ENCODE measurements around the gene SOX18. TPM values are rescaled to one million over a fixed set of nuclear protein-coding genes. Genes with fewer than 3 reads are reported as not detected.
A peak's percentile ranks its signal among the peaks of the same experiment; 100 is the strongest.

Gene SOX18
- total RNA-seq, 2 experiments from 2014 or later = 0.25 TPM

- H3K27me3 Mint-ChIP-seq = no peaks in the 10 kb centered on the region
- H3K36me3 Mint-ChIP-seq (ENCODE audit: low read depth) = peaks cover 44% of the 10 kb centered on the region
- CTCF ChIA-PET = no interaction called here
- peaks cover 55% of the 10 kb centered on the region for H3K4me1 Mint-ChIP-seq
- no peak overlapping the region for H3K4me3 Mint-ChIP-seq
- H3K9me3 Mint-ChIP-seq = no peaks in the 10 kb centered on the region
- POLR2A ChIA-PET = interaction anchor here (1.0 kb wide), 1 partner anchor 30 kb away, joined by 3 read pairs; no protein-coding TSS in a partner anchor
- H3K27ac Mint-ChIP-seq = no peak overlapping the region
- DNase-seq = no peak
Measured at GRCh38 chr20:64071341-64072332, 22.2 kb upstream of the SOX18 start.

GRCh38 chr20:64070244-64070993, 21.0 kb upstream of the SOX18 start:
- Mint-ChIP-seq H3K4me3 (no peak overlapping the region), H3K9me3 (no peaks in the 10 kb centered on the region), H3K36me3 (ENCODE audit: low read depth) (peaks cover 35% of the 10 kb centered on the region), H3K4me1 (peaks cover 55% of the 10 kb centered on the region), H3K27ac (no peak overlapping the region), H3K27me3 (no peaks in the 10 kb centered on the region)
- CTCF ChIA-PET = interaction anchor here (1.0 to 1.9 kb wide), 3 partner anchors 8 to 31 kb away, joined by 3 to 10 read pairs (median 6); no protein-coding TSS in a partner anchor
- DNase-seq = no peak
- POLR2A ChIA-PET = interaction anchor here (0.8 to 3.9 kb wide), 3 partner anchors 8 to 31 kb away, joined by 3 to 16 read pairs (median 9); partner anchors contain the start of genes OPRL1 and RGS19

GRCh38 chr20:64069614-64070243, 20.3 kb upstream of the SOX18 start:
- peak; percentile 47 for DNase-seq
- Mint-ChIP-seq H3K27me3 (no peaks in the 10 kb centered on the region), H3K36me3 (ENCODE audit: low read depth) (peaks cover 28% of the 10 kb centered on the region), H3K4me3 (no peak overlapping the region), H3K27ac (no peak overlapping the region), H3K4me1 (peaks cover 57% of the 10 kb centered on the region), H3K9me3 (no peaks in the 10 kb centered on the region)
- POLR2A ChIA-PET = interaction anchor here (0.8 to 3.9 kb wide), 4 partner anchors 8 to 30 kb away, joined by 3 to 16 read pairs (median 8); partner anchors contain the start of genes OPRL1 and RGS19
- CTCF ChIA-PET = interaction anchor here (1.0 to 1.9 kb wide), 3 partner anchors 8 to 30 kb away, joined by 3 to 10 read pairs (median 6); no protein-coding TSS in a partner anchor

DNA sequence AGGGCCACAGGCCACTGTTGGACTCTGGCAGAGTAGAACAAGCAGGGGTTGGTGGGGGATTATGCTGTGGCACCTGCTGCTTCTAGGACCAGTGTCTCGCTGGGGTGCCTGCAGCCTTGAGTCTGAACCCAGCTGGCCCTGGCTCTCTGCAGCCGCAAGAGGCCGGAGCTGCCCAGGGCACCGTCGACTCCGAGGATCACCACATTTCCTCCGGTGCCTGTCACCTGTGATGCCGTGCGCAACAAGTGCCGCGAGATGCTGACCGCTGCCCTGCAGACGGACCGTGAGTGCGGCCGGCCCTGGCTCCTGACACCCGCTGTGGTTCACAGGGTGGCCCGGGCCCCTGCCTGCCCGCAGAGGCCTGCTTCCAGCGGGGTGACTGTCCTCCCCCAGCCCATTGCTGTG, 19.8 kb upstream of the SOX18 start:
- H3K4me1 Mint-ChIP-seq = peaks cover 61% of the 10 kb centered on the region
- ChIA-PET POLR2A (interaction anchor here (0.8 to 3.9 kb wide), 5 partner anchors 9 to 30 kb away, joined by 3 to 16 read pairs (median 6); partner anchors contain the start of genes OPRL1 and RGS19), CTCF (interaction anchor here (1.0 to 1.9 kb wide), 3 partner anchors 9 to 30 kb away, joined by 3 to 10 read pairs (median 6); no protein-coding TSS in a partner anchor)
- H3K27me3 Mint-ChIP-seq = no peaks in the 10 kb centered on the region
- no peak overlapping the region for H3K27ac Mint-ChIP-seq
- H3K36me3 Mint-ChIP-seq (ENCODE audit: low read depth) = peaks cover 24% of the 10 kb centered on the region
- DNase-seq = no peak
- H3K9me3 Mint-ChIP-seq = no peaks in the 10 kb centered on the region
- no peak overlapping the region for H3K4me3 Mint-ChIP-seq

- H3K27ac Mint-ChIP-seq = peak overlapping the region; percentile 62
Measured at GRCh38 chr20:64068386-64069208, 19.2 kb upstream of the SOX18 start.

GRCh38 chr20:64067733-64068307, 18.4 kb upstream of the SOX18 start:
- Mint-ChIP-seq H3K9me3 (no peaks in the 10 kb centered on the region), H3K27ac (peak overlapping the region; percentile 89), H3K4me1 (peaks cover 62% of the 10 kb centered on the region), H3K36me3 (ENCODE audit: low read depth) (peaks cover 16% of the 10 kb centered on the region), H3K4me3 (no peak overlapping the region), H3K27me3 (no peaks in the 10 kb centered on the region)
- POLR2A ChIA-PET = interaction anchor here (0.6 to 4.6 kb wide), 5 partner anchors 10 to 545 kb away, joined by 3 to 74 read pairs (median 9); partner anchors contain the start of genes OPRL1 and RGS19
- no peak for DNase-seq
- CTCF ChIA-PET = interaction anchor here (2.3 kb wide), 1 partner anchor 10 kb away, joined by 12 read pairs; the partner anchor contains the start of gene RGS19

More at GRCh38 chr20:64068386-64069208, 19.2 kb upstream of the SOX18 start:
- peak overlapping the region; percentile 24 for H3K4me3 Mint-ChIP-seq
- no peaks in the 10 kb centered on the region for H3K9me3 Mint-ChIP-seq
- H3K27me3 Mint-ChIP-seq = no peaks in the 10 kb centered on the region
- ChIA-PET CTCF (interaction anchor here (1.9 kb wide), 1 partner anchor 29 kb away, joined by 6 read pairs; no protein-coding TSS in a partner anchor), POLR2A (interaction anchor here (0.6 to 3.9 kb wide), 6 partner anchors 9 to 546 kb away, joined by 3 to 16 read pairs (median 5); partner anchors contain the start of genes OPRL1 and RGS19)
- H3K4me1 Mint-ChIP-seq = peaks cover 65% of the 10 kb centered on the region
- H3K36me3 Mint-ChIP-seq (ENCODE audit: low read depth) = peaks cover 21% of the 10 kb centered on the region
- no peak for DNase-seq

DNA sequence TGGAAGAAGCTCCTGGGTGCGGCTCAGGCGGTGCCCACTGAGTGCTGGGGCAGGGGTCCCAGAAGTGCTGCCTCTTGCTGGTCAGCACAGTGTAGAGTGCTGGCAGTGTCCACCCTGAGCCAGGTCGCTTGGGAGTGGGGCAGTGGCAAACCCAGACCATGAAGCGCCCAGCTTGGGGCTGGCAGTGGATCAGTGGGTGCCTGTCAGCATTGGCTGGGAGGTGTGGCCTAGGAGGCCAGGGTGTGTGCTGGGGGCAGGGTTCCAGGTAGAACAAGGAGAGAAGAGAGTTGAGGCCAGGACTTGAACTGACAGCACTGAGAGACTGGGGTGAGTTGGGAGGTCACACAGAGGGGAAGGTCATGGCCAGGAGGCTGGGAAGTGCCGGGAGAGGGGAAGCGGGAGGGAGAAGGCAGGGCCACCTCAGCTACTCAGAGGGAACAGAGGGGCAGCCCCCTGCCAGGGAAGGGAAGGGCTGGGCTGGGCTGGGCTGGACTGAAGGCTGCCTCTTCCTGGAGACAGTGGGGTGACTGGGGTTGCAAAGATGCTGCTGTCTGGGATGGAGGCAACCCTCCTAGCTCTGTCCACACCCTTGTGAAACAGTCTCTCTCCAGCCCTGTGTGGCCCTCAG, 17.7 kb upstream of the SOX18 start:
- H3K27ac Mint-ChIP-seq = peak overlapping the region; percentile 89
- H3K9me3 Mint-ChIP-seq = no peaks in the 10 kb centered on the region
- DNase-seq = no peak
- CTCF ChIA-PET = interaction anchor here (2.3 kb wide), 1 partner anchor 11 kb away, joined by 12 read pairs; the partner anchor contains the start of gene RGS19
- peak overlapping the region; percentile 54 for H3K4me3 Mint-ChIP-seq
- H3K36me3 Mint-ChIP-seq (ENCODE audit: low read depth) = peaks cover 9% of the 10 kb centered on the region
- H3K27me3 Mint-ChIP-seq = no peaks in the 10 kb centered on the region
- POLR2A ChIA-PET = interaction anchor here (1.1 to 4.6 kb wide), 4 partner anchors 11 to 28 kb away, joined by 4 to 74 read pairs (median 10); partner anchors contain the start of genes LKAAEAR1, OPRL1 and RGS19
- peaks cover 63% of the 10 kb centered on the region for H3K4me1 Mint-ChIP-seq

DNA sequence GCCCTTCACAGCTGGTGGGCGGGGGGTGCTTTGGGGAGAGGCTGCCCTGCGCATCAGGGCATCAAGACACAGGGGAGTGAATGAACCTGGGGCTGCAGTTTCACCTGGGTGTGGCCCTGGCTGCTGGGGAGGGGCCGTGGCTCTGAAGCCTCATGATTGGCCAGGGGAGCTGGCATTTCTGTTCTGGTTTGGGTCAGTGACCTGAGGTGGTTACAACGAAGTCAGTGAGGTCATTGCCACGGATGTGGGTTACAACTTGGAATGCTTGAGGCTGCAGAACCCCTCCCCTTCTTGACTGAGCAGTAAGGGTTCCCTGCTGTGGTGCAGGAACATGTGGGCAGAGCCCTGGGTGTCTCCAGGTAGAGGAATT, 16.5 kb upstream of the SOX18 start:
- POLR2A ChIA-PET = interaction anchor here (0.6 to 4.6 kb wide), 9 partner anchors 8 to 545 kb away, joined by 3 to 74 read pairs (median 3); partner anchors contain the start of genes C20orf204, LIME1, OPRL1 and PPDPF
- H3K4me3 Mint-ChIP-seq = peak overlapping the region; percentile 50
- peaks cover 65% of the 10 kb centered on the region for H3K4me1 Mint-ChIP-seq
- H3K27me3 Mint-ChIP-seq = no peaks in the 10 kb centered on the region
- peak overlapping the region; percentile 89 for H3K27ac Mint-ChIP-seq
- CTCF ChIA-PET = interaction anchor here (0.7 to 2.3 kb wide), 6 partner anchors 8 to 91 kb away, joined by 3 to 12 read pairs (median 4); partner anchors contain the start of genes PRPF6 and RGS19
- H3K36me3 Mint-ChIP-seq (ENCODE audit: low read depth) = peaks cover 5% of the 10 kb centered on the region
- peak; percentile 90 for DNase-seq
- no peaks in the 10 kb centered on the region for H3K9me3 Mint-ChIP-seq

DNA sequence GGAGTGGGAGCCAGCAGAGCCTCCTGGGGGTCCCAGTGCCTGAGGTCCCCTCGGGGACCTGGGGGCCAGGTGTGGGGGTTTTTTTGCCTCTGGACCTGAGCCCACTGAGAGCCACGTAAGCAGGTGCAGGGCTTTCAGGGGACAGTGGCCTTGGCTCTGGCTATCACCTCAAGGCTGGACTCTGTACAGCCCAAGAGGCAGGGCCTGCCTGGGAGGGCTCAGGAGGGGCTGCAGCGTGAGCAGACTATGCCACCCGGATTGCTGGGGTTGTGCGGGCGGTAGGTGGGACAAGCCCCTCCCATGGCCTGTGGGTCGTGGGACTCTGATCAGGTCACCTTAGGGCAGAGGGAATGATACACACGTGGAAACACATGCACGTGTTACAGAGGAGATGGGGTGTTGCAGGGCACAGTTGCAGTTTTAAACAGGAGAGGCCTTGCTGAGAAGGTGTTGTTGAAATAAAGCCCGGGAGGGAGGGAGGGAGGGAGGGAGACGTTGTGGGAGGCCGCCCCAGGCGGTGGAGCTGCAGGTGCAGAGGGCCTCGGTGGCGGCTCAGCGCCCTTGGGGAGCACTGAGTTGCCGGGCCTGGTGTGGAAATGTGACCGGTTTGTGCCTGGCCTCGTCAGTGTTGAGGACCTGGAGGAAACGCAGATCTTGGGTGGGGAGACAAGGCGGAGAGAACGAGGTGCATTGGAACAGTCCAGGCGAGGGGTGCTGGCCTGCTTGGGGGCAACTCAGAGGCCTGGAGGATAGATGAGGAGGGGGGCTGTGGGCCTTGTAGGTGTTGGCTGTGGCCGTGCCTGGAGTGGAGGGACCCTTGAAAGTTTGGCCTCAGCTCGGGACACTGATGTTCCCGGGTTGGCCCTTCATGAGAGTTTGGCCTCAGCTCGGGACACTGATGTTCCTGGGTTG, 15.9 kb upstream of the SOX18 start:
- peaks cover 65% of the 10 kb centered on the region for H3K4me1 Mint-ChIP-seq

More for the DNA sequence above, 15.9 kb upstream of the SOX18 start:
- peaks cover 5% of the 10 kb centered on the region for H3K36me3 Mint-ChIP-seq (ENCODE audit: low read depth)
- no peaks in the 10 kb centered on the region for H3K9me3 Mint-ChIP-seq
- H3K4me3 Mint-ChIP-seq = peak overlapping the region; percentile 50
- H3K27ac Mint-ChIP-seq = peak overlapping the region; percentile 89
- POLR2A ChIA-PET = interaction anchor here (0.8 to 4.6 kb wide), 9 partner anchors 8 to 545 kb away, joined by 3 to 74 read pairs (median 3); partner anchors contain the start of genes C20orf204, OPRL1, PPDPF and PRPF6
- CTCF ChIA-PET = interaction anchor here (0.7 to 2.3 kb wide), 6 partner anchors 8 to 90 kb away, joined by 3 to 12 read pairs (median 4); partner anchors contain the start of genes PRPF6 and RGS19
- DNase-seq = peak; percentile 38
- H3K27me3 Mint-ChIP-seq = no peaks in the 10 kb centered on the region
